Measurements from ENCODE around the gene ZNF678.
A peak's percentile ranks its signal among the peaks of the same experiment; 100 is the strongest.

The ZNF678 gene

DNA sequence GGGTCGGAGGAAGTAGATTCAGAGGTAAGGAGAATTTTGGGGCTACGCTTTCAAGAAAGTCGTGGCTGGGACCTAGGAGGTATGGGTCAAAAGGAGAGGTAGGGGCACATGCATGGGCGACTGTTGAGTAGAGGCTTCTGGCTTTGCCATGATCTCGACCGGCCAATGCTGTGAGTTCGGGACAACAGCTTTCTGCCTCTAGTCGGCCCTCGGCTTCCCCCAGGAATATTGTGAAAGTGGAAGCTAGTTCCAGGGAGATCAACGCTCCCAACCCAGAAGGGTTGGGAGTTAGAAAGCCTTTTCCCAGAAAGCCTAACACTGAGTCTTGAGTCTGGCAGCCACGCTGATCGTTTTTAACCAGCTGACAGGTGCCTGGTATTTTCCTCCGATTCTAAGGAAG, 69.0 kb downstream of the ZNF678 start:
- DNase-seq (ENCODE audit: low read depth), result no peak
- no peak overlapping the region for H3K4me3 ChIP-seq (ENCODE audit: low read depth, low read length)
- TF ChIP-seq, protein P1, sequence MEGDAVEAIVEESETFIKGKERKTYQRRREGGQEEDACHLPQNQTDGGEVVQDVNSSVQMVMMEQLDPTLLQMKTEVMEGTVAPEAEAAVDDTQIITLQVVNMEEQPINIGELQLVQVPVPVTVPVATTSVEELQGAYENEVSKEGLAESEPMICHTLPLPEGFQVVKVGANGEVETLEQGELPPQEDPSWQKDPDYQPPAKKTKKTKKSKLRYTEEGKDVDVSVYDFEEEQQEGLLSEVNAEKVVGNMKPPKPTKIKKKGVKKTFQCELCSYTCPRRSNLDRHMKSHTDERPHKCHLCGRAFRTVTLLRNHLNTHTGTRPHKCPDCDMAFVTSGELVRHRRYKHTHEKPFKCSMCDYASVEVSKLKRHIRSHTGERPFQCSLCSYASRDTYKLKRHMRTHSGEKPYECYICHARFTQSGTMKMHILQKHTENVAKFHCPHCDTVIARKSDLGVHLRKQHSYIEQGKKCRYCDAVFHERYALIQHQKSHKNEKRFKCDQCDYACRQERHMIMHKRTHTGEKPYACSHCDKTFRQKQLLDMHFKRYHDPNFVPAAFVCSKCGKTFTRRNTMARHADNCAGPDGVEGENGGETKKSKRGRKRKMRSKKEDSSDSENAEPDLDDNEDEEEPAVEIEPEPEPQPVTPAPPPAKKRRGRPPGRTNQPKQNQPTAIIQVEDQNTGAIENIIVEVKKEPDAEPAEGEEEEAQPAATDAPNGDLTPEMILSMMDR (conservative IDR thresholded peaks at IDR 0.05; ENCODE audit: low read depth, low read length), result no peak

DNA sequence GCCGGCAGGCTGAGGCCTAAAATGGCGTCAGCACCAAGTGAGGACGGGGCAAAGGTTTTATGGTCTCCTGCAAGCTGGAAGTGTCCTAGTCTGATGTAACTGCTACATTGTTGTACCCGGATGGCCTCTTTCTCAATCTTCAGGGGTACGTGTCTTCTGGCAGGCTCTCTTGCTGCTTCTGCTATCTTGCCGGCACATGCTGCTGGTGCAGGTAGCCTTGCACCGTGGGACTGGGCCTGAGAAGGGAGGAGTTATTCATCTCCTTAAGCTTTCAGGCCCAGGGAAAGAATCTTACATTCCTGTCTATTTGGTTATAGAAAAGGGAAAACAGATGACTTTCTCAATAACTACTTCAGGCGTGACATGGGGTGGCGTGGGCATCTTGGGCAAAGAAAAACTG, 72.2 kb downstream of the ZNF678 start:
- no peak for DNase-seq (ENCODE audit: low read depth)
- TF ChIP-seq, protein P1 (conservative IDR thresholded peaks at IDR 0.05; ENCODE audit: low read depth, low read length), result no peak
- H3K4me3 ChIP-seq (ENCODE audit: low read depth, low read length), result no peak overlapping the region

DNA sequence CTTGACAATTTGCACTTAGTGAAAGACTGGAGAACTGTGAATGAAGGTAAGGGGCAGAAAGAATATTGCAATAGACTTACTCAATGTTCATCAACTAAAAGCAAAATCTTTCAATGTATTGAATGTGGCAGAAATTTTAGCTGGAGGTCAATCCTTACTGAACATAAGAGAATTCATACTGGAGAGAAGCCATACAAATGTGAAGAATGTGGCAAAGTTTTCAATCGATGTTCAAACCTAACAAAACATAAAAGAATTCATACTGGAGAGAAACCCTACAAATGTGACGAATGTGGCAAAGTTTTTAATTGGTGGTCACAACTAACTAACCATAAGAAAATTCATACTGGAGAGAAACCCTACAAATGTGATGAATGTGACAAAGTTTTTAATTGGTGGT, 91.1 kb downstream of the ZNF678 start:
- DNase-seq (ENCODE audit: low read depth), result peak; percentile 5
- no peak overlapping the region for H3K4me3 ChIP-seq (ENCODE audit: low read depth, low read length)
- TF ChIP-seq, protein P1 (conservative IDR thresholded peaks at IDR 0.05; ENCODE audit: low read depth, low read length), result no peak

GRCh38 chr1:227654858-227655752, 91.7 kb downstream of the ZNF678 start:
- DNase-seq (ENCODE audit: low read depth), result no peak
- TF ChIP-seq, protein P1 (conservative IDR thresholded peaks at IDR 0.05; ENCODE audit: low read depth, low read length), result no peak
- no peak overlapping the region for H3K4me3 ChIP-seq (ENCODE audit: low read depth, low read length)

DNA sequence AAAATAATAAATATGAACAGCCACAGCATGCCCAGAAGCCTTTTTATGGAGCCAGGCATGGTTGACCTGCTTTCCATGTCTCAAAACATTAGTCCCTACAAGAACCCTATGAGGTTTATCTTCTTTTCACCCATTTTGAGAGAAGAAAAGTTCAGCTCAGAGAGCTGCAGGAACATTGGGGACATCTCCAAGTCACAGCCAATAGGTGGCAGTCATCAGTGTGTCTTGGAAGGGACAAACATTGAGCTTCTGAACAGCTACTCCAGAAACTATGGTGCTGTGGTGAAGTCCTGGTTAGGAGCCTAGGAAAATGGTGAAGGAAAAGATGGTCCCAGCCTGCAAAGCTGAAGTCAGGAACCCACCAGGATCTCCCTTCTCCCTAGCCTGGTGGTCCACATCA, 98.1 kb downstream of the ZNF678 start:
- TF ChIP-seq, protein P1 (conservative IDR thresholded peaks at IDR 0.05; ENCODE audit: low read depth, low read length), result no peak
- DNase-seq (ENCODE audit: low read depth), result no peak
- no peak overlapping the region for H3K4me3 ChIP-seq (ENCODE audit: low read depth, low read length)

- no peak overlapping the region for H3K4me3 ChIP-seq (ENCODE audit: low read depth, low read length)
- TF ChIP-seq, protein P1 (conservative IDR thresholded peaks at IDR 0.05; ENCODE audit: low read depth, low read length), result no peak
- DNase-seq (ENCODE audit: low read depth), result no peak
Measured at GRCh38 chr1:227662933-227663332, 99.6 kb downstream of the ZNF678 start.

- TF ChIP-seq, protein P1 (conservative IDR thresholded peaks at IDR 0.05; ENCODE audit: low read depth, low read length), result no peak
- no peak overlapping the region for H3K4me3 ChIP-seq (ENCODE audit: low read depth, low read length)
- DNase-seq (ENCODE audit: low read depth), result no peak
Measured at GRCh38 chr1:227666286-227666685, 102.9 kb downstream of the ZNF678 start.
